Osteoblast (primary cell): ENCODE data around the gene CFAP100. TPM values are rescaled to one million over a fixed set of nuclear protein-coding genes. Genes with fewer than 3 reads are reported as not detected.

Experiments used
- DNase-seq: peaks from one replicate; pipeline ENCODE4 v3.0.0; 2011; ENCODE audit warnings: low spot score, mixed read lengths; ENCODE audit not compliant: insufficient read length; ENCODE audit errors: missing footprints
- H2AFZ ChIP-seq: 2 replicates; pipeline ENCODE4 v1.6.0; 2011; ENCODE audit warnings: mild to moderate bottlenecking, low read length
- H3K27ac ChIP-seq: 2 replicates; pipeline ENCODE4 v1.5.1; 2011; ENCODE audit warnings: mild to moderate bottlenecking, low read depth, low read length, moderate library complexity
- H3K27me3 ChIP-seq: 2 replicates; pipeline ENCODE4 v1.6.0; 2012; ENCODE audit warnings: mild to moderate bottlenecking, control low read depth, inconsistent platforms, low read length, moderate library complexity; ENCODE audit not compliant: insufficient read depth
- H3K36me3 ChIP-seq: 2 replicates; pipeline ENCODE4 v1.5.1; 2011; ENCODE audit warnings: mild to moderate bottlenecking, low read length, control low read depth, moderate library complexity; ENCODE audit not compliant: insufficient read depth
- H3K4me1 ChIP-seq: 2 replicates; pipeline ENCODE4 v1.5.1; 2011; ENCODE audit warnings: mild to moderate bottlenecking, low read length, control low read depth, moderate library complexity; ENCODE audit not compliant: insufficient read depth
- H3K4me2 ChIP-seq: 2 replicates; pipeline ENCODE4 v1.6.0; 2011; ENCODE audit warnings: mild to moderate bottlenecking, low read length; ENCODE audit not compliant: insufficient read depth
- H3K4me3 ChIP-seq: fragments of 200-600 bp; sonication (generic); 3 replicates; pipeline ENCODE4 v1.5.1; 2012; ENCODE audit warnings: mild to moderate bottlenecking, low read length, inconsistent platforms; ENCODE audit not compliant: insufficient read depth
- H3K79me2 ChIP-seq: 2 replicates; pipeline ENCODE4 v1.6.0; 2012; ENCODE audit warnings: mild to moderate bottlenecking, low read length, control low read depth, inconsistent platforms; ENCODE audit not compliant: insufficient read depth
- H3K9me3 ChIP-seq: 2 replicates; pipeline ENCODE4 v1.5.1; 2011; ENCODE audit warnings: low read depth, low read length, control low read depth
- H4K20me1 ChIP-seq: 2 replicates; pipeline ENCODE4 v1.6.0; 2012; ENCODE audit warnings: mild to moderate bottlenecking, low read length, control low read depth; ENCODE audit not compliant: insufficient read depth
- total RNA-seq: library from RNA; depleted of rRNA; stranded (reverse); fragments of >200 nt; gene quantifications from 2 replicates; pipeline ENCODE4 v1.2.3, GENCODE V29; 2012
- TF ChIP-seq, protein P1 (sequence below): IDR thresholded peaks from 2 replicates; pipeline ENCODE4 v1.5.1; 2011; ENCODE audit warnings: mild to moderate bottlenecking, low read depth, low read length, moderate library complexity; ENCODE audit errors: extremely low read depth

The CFAP100 gene
- total RNA-seq, 1 donor = not detected

DNA sequence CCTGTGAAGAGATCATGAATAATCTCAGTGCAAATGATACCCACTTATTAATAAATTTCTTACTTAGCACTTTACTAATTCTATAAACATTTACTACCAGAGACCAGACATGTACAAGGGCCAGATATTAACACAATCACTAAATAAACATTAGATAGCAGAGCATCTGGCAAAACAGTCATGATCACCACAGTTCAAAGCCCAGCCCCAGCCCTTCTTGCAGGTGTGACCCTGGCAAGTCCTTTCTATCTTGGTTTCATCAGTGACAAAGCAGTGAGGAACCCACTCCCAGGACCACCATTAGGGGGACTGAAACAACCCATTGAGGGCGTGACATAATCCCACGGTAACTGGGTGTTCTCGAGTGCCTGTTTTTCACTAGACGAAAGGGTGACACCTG lies 69.4 kb downstream of the CFAP100 start:
- H3K4me3 ChIP-seq = no peak overlapping the region
- no peak for DNase-seq
- peaks cover 61% of the 10 kb centered on the region for H3K79me2 ChIP-seq
- H3K4me2 ChIP-seq = no peak overlapping the region
- peaks cover 47% of the 10 kb centered on the region for H4K20me1 ChIP-seq
- TF ChIP-seq, protein P1, sequence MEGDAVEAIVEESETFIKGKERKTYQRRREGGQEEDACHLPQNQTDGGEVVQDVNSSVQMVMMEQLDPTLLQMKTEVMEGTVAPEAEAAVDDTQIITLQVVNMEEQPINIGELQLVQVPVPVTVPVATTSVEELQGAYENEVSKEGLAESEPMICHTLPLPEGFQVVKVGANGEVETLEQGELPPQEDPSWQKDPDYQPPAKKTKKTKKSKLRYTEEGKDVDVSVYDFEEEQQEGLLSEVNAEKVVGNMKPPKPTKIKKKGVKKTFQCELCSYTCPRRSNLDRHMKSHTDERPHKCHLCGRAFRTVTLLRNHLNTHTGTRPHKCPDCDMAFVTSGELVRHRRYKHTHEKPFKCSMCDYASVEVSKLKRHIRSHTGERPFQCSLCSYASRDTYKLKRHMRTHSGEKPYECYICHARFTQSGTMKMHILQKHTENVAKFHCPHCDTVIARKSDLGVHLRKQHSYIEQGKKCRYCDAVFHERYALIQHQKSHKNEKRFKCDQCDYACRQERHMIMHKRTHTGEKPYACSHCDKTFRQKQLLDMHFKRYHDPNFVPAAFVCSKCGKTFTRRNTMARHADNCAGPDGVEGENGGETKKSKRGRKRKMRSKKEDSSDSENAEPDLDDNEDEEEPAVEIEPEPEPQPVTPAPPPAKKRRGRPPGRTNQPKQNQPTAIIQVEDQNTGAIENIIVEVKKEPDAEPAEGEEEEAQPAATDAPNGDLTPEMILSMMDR = no peak
- H3K9me3 ChIP-seq = no peaks in the 10 kb centered on the region
- H3K27ac ChIP-seq = no peak overlapping the region
- no peak overlapping the region for H2AFZ ChIP-seq
- no peaks in the 10 kb centered on the region for H3K27me3 ChIP-seq
- H3K36me3 ChIP-seq = peaks cover 86% of the 10 kb centered on the region
- H3K4me1 ChIP-seq = no peaks in the 10 kb centered on the region

DNA sequence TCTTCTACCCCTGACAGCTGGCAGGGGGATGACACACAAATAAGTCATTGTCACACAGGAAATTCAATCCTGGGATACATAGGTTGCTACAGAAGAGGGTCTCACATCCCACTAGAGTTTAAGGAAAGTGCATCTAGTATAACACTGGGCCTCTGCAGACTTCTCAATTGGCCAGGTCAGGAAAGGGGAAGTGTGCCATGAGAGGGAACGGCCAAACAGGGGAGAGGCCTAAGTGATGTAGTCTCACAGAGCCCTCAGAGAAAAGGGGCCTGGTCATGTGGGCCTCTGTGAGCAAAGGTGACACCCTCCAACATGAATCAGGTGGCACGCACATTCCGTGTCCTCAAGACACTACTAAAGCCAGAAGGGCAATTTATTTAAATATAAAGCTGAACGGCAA lies 69.8 kb downstream of the CFAP100 start:
- no peaks in the 10 kb centered on the region for H3K27me3 ChIP-seq
- no peak overlapping the region for H2AFZ ChIP-seq
- H4K20me1 ChIP-seq = peaks cover 44% of the 10 kb centered on the region
- H3K36me3 ChIP-seq = peaks cover 86% of the 10 kb centered on the region
- TF ChIP-seq, protein P1 = no peak
- H3K4me3 ChIP-seq = no peak overlapping the region
- no peak for DNase-seq
- H3K9me3 ChIP-seq = no peaks in the 10 kb centered on the region
- H3K79me2 ChIP-seq = peaks cover 62% of the 10 kb centered on the region
- H3K4me1 ChIP-seq = no peaks in the 10 kb centered on the region
- no peak overlapping the region for H3K4me2 ChIP-seq
- no peak overlapping the region for H3K27ac ChIP-seq

DNA sequence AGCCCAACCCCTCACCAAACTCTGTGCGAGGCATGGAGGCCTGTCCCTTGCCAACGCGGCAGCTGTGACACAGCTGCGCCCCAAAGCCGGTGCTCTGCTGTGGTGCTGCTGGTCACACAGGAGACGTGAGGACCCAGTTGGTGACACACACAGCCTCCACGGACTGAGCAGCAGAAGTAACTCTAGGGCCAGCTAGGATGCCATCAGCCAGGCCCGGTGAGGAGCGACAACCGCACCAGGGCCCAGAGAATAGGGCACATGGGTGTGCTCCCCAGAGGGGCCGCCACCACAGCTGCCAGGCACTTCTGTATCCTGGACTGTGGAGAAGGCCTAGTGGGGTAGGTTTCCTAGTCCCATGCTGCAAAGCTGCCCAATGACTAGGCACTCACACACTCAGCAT lies 70.3 kb downstream of the CFAP100 start:
- TF ChIP-seq, protein P1 = no peak
- no peak overlapping the region for H3K4me2 ChIP-seq
- H4K20me1 ChIP-seq = peaks cover 44% of the 10 kb centered on the region
- no peaks in the 10 kb centered on the region for H3K4me1 ChIP-seq
- H3K27me3 ChIP-seq = no peaks in the 10 kb centered on the region
- DNase-seq = peak; percentile 69
- H3K27ac ChIP-seq = no peak overlapping the region
- no peak overlapping the region for H2AFZ ChIP-seq
- no peak overlapping the region for H3K4me3 ChIP-seq
- H3K36me3 ChIP-seq = peaks cover 86% of the 10 kb centered on the region
- H3K79me2 ChIP-seq = peaks cover 63% of the 10 kb centered on the region
- H3K9me3 ChIP-seq = no peaks in the 10 kb centered on the region

DNA sequence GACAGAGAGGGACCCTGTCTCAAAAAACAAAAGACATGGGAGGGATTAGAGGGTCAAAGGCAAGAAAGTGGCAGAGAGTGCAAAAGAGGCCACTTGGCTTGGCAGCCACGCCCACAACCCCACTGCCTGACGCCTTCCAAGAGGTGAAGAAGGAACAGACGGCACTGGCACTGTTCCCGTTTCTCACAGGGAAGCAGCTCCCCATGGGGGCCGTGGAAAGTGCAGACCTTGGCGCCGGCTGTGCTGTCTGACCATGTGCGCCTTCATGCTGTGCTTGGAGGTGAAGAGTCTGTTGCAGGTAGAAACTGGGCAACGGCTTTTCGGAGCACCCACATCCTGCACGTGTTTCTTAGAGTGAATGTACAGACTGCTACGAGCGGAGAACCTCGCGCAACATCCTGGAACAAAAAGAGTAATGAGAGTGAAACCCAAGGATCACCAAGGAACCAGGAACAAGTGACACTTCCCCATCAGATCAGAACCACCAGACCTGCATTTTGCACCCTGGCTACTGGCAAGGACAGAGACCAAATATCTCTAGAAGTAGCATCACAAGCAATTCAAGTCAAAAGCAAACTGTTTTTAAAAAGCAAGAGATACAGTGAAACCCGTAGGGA lies 71.3 kb downstream of the CFAP100 start:
- H3K79me2 ChIP-seq = peaks cover 68% of the 10 kb centered on the region
- peaks cover 43% of the 10 kb centered on the region for H4K20me1 ChIP-seq
- no peaks in the 10 kb centered on the region for H3K4me1 ChIP-seq
- H3K36me3 ChIP-seq = peaks cover 88% of the 10 kb centered on the region
- H3K4me3 ChIP-seq = no peak overlapping the region
- no peaks in the 10 kb centered on the region for H3K27me3 ChIP-seq
- TF ChIP-seq, protein P1 = no peak
- H2AFZ ChIP-seq = no peak overlapping the region
- no peak for DNase-seq
- no peak overlapping the region for H3K4me2 ChIP-seq
- H3K9me3 ChIP-seq = no peaks in the 10 kb centered on the region
- no peak overlapping the region for H3K27ac ChIP-seq
